HepG2 (cell line): Measurements from ENCODE around the gene MRO. TPM values are rescaled to one million over a fixed set of nuclear protein-coding genes. Genes with fewer than 3 reads are reported as not detected.

ENCODE experiments used
- ATAC-seq: fragments of 200-7000 bp; cut with Tn5 transposase; 3 replicates; pipeline ENCODE4 v1.9.1; 2020; ENCODE audit warnings: mild to moderate bottlenecking, moderate library complexity
- BruUV-seq: library from RNA; stranded (reverse); fragments of 400-500 nt; replicated peaks from 2 replicates; lab custom pipeline; 2021; lab: Mats Ljungman, UMichigan
- CTCF ChIA-PET: fragments of 300-600 bp; formaldehyde crosslinking; extraction: SDS; loops from one replicate; lab custom pipeline; 2021; ENCODE audit warnings: low total read pairs, inconsistent platforms, low intra/inter-chr PET ratio; lab: Yijun Ruan, JAX
- POLR2A ChIA-PET: fragments of 350-600 bp; sonication (Branson Sonifier 250); formaldehyde crosslinking; loops from one replicate; lab custom pipeline; 2020; ENCODE audit warnings: antibody characterized with exemption, inconsistent platforms; lab: Yijun Ruan, JAX
- DNase-seq: peaks from one replicate; pipeline ENCODE4 v3.0.0-alpha.2; 2015; ENCODE audit warnings: low spot score
- FAIRE-seq: peaks from 3 replicates; lab custom pipeline; 2011; peaks lifted over from hg19 to GRCh38; lab: Jason Lieb, UNC
- H2AFZ ChIP-seq: one replicate; pipeline ENCODE4 v1.6.1; 2011; ENCODE audit warnings: low read length, inconsistent platforms
- H3K27ac ChIP-seq: fragments of 300-600 bp; 3 replicates; pipeline ENCODE4 v1.8.0; 2011; ENCODE audit warnings: mixed run types, mild to moderate bottlenecking, mixed read lengths, low read length, inconsistent platforms; ENCODE audit not compliant: insufficient read depth; ENCODE audit errors: extremely low read length
- H3K27me3 ChIP-seq, 2 experiments: fragments of 200-600 bp in 1 of 2; 2 replicates in 1 of 2; 3 replicates in 1 of 2; pipeline versions ENCODE4 v1.6.0 to v1.8.0; 2011; ENCODE audit warnings: low read length in 2 of 2, mild to moderate bottlenecking in 2 of 2, moderate library complexity in 2 of 2, inconsistent platforms in 1 of 2; ENCODE audit not compliant: insufficient read depth in 2 of 2, control insufficient read depth in 1 of 2
- H3K36me3 ChIP-seq, 2 experiments: fragments of 200-600 bp in 1 of 2; replicated peaks in 1 of 2; 2 replicates in 1 of 2; 3 replicates in 1 of 2; pipeline versions ENCODE4 v1.5.1 to v1.8.0; 2011; ENCODE audit warnings: low read length in 2 of 2, inconsistent platforms in 1 of 2; ENCODE audit not compliant: insufficient read depth in 2 of 2, control insufficient read depth in 1 of 2
- H3K4me1 ChIP-seq: 2 replicates; pipeline ENCODE4 v1.5.1; 2012; ENCODE audit warnings: low read length, inconsistent platforms; ENCODE audit not compliant: insufficient read depth
- H3K4me2 ChIP-seq: 2 replicates; pipeline ENCODE4 v1.6.0; 2011; ENCODE audit warnings: low read depth, low read length, inconsistent platforms
- H3K4me3 ChIP-seq, 3 experiments: fragments of 200-600 bp in 1 of 3; sonication (generic), shearing (Covaris generic) in 1 of 3; replicated peaks in 1 of 3; 2 replicates each; pipeline ENCODE4 v1.5.1; 2011 to 2016; ENCODE audit warnings: low read length in 3 of 3, inconsistent platforms in 2 of 3, low read depth in 2 of 3, mild to moderate bottlenecking in 2 of 3, control low read depth in 1 of 3, mixed read lengths in 1 of 3; ENCODE audit not compliant: insufficient read depth in 1 of 3
- H3K79me2 ChIP-seq: one replicate; pipeline ENCODE4 v1.6.1; 2011; ENCODE audit warnings: low read length, inconsistent platforms; ENCODE audit not compliant: insufficient read depth
- H3K9ac ChIP-seq: 2 replicates; pipeline ENCODE4 v1.6.0; 2011; ENCODE audit warnings: mild to moderate bottlenecking, low read depth, low read length, inconsistent platforms; ENCODE audit not compliant: insufficient read depth
- H3K9me3 ChIP-seq: 2 replicates; pipeline ENCODE4 v1.5.1; 2012; ENCODE audit warnings: mild to moderate bottlenecking, low read length
- H4K20me1 ChIP-seq: 2 replicates; pipeline ENCODE4 v1.6.0; 2011; ENCODE audit warnings: inconsistent platforms, mild to moderate bottlenecking, low read length, moderate library complexity; ENCODE audit not compliant: insufficient read depth
- AHR ChIP-seq: IDR thresholded peaks from 2 replicates; pipeline ENCODE4 v1.6.1; 2018; ENCODE audit warnings: missing genetic modification reagents, missing compliant biosample characterization
- CEBPG ChIP-seq: IDR thresholded peaks from 2 replicates; pipeline ENCODE4 v1.6.1; 2016
- CSRNP2 ChIP-seq: sonication (generic); formaldehyde crosslinking; conservative IDR thresholded peaks from 2 replicates; pipeline ENCODE4 v1.8.0; 2022; ENCODE audit warnings: low read depth, missing genetic modification reagents
- ESRRA ChIP-seq: sonication (generic); formaldehyde crosslinking; IDR thresholded peaks from 2 replicates; pipeline ENCODE4 v1.5.1; 2020; ENCODE audit warnings: mild to moderate bottlenecking, low read depth, missing genetic modification reagents
- HIC2 ChIP-seq: sonication (generic); formaldehyde crosslinking; IDR thresholded peaks from 2 replicates; pipeline ENCODE4 v1.9.0; 2022; ENCODE audit warnings: low read depth, missing genetic modification reagents
- KLF12 ChIP-seq: sonication (generic); formaldehyde crosslinking; IDR thresholded peaks from 2 replicates; pipeline ENCODE4 v1.4.0; 2020; ENCODE audit warnings: missing genetic modification reagents, borderline replicate concordance
- RBM39 ChIP-seq: fragments of 200-400 bp; formaldehyde crosslinking; IDR thresholded peaks from one replicate; pipeline ENCODE4 v1.6.1; 2018; ENCODE audit warnings: antibody characterized with exemption, mild to moderate bottlenecking, low read depth, low read length; ENCODE audit not compliant: poor library complexity, severe bottlenecking
- REL ChIP-seq: sonication (generic); formaldehyde crosslinking; conservative IDR thresholded peaks from 2 replicates; pipeline ENCODE4 v1.8.0; 2022; ENCODE audit warnings: mild to moderate bottlenecking, missing genetic modification reagents, moderate library complexity
- SMARCE1 ChIP-seq: fragments of 450-650 bp; IDR thresholded peaks from 2 replicates; pipeline ENCODE4 v1.6.1; 2017; ENCODE audit warnings: borderline replicate concordance
- TMF1 ChIP-seq: sonication (generic); formaldehyde crosslinking; IDR thresholded peaks from 2 replicates; pipeline ENCODE4 v1.8.1; 2022; ENCODE audit warnings: low read depth, missing genetic modification reagents
- TSC22D2 ChIP-seq: sonication (generic); formaldehyde crosslinking; IDR thresholded peaks from 2 replicates; pipeline ENCODE4 v1.5.1; 2020; ENCODE audit warnings: missing genetic modification reagents, mild to moderate bottlenecking, borderline replicate concordance
- UBTF ChIP-seq: sonication (generic); formaldehyde crosslinking; IDR thresholded peaks from 2 replicates; pipeline ENCODE4 v1.4.0; 2020; ENCODE audit warnings: mild to moderate bottlenecking, missing genetic modification reagents
- ZNF18 ChIP-seq: sonication (generic); formaldehyde crosslinking; IDR thresholded peaks from 2 replicates; pipeline ENCODE4 v1.8.0; 2022; ENCODE audit warnings: mild to moderate bottlenecking, missing genetic modification reagents; ENCODE audit not compliant: insufficient replicate concordance
- ZSCAN30 ChIP-seq: sonication (generic); formaldehyde crosslinking; IDR thresholded peaks from 2 replicates; pipeline ENCODE4 v1.5.0; 2020; ENCODE audit warnings: mild to moderate bottlenecking, missing genetic modification reagents
- WGBS: methylation state at CpG from one replicate; pipeline ENCODE4 v1.1.6; 2017; ENCODE audit warnings: low lambda C conversion rate; 5-methylcytosine and 5-hydroxymethylcytosine counted together
- in situ Hi-C: cut with HindIII; loops from 2 replicates; pipeline ENCODE4 v1.10.0; 2017; ENCODE audit warnings: low pct_unique_long_range_greater_than_20kb; ENCODE audit not compliant: extremely low pct_ligation_motif_present
- intact Hi-C: fragments of 100-400 bp; cut with micrococcal nuclease; formaldehyde crosslinking; loops from one replicate; pipeline ENCODE4 v1.10.0; 2022; ENCODE audit not compliant: unreplicated experiment
- polyA plus RNA-seq, 8 experiments: library from polyadenylated mRNA; depleted of rRNA in 3 of 8; stranded (reverse) in 7 of 8; unstranded in 1 of 8; fragments of >200 nt; fragmentation: Illumina TruSeq in 4 of 8; extraction: Trizol in 4 of 8; gene quantifications; 2 replicates each; pipeline versions ENCODE4 v1.2.1 to v1.2.3, GENCODE V29; 2011 to 2016; ENCODE audit warnings: low read depth in 4 of 8, missing spikeins in 1 of 8, mixed read lengths in 1 of 8; ENCODE audit not compliant: insufficient read depth in 1 of 8
- total RNA-seq, 5 experiments: library from RNA; depleted of rRNA; stranded (reverse); fragments of >200 nt; fragmentation: Illumina TruSeq; extraction: Trizol; gene quantifications; 2 replicates each; pipeline ENCODE4 v1.2.3, GENCODE V29; 2016; ENCODE audit warnings: low read depth in 1 of 5

MRO gene
- total and polyA plus RNA-seq, 2 of the 13 experiments (the other 11 are each of a cell fraction or from before 2014, with no cell fraction given), result not detected

GRCh38 chr18:50792885-50793284, 26.9 kb downstream of the MRO start:
- Histone ChIP-seq H3K27ac (no peak overlapping the region), H3K4me2 (no peak overlapping the region), H3K79me2 (no peaks in the 10 kb centered on the region), H4K20me1 (no peaks in the 10 kb centered on the region), H3K9me3 (no peaks in the 10 kb centered on the region), H3K9ac (no peak overlapping the region), H3K27me3 (no peaks in the 10 kb centered on the region), H3K4me1 (peaks cover 5% of the 10 kb centered on the region; the same call in 1 of the 2 replicates), H3K36me3 (no peaks in the 10 kb centered on the region), H3K4me3 (no peak overlapping the region), H2AFZ (no peak overlapping the region)
- intact Hi-C loops (no loop called here), in situ Hi-C loops (no loop called here)
- ChIA-PET CTCF (no interaction called here), POLR2A (no interaction called here)
- WGBS, result 92% methylated on average over 5 of the region's 5 CpGs
- no TSS peak for BruUV-seq
- ATAC-seq, result no peak
- no peak for TF ChIP-seq UBTF (CRISPR knock-in tag)
- TF ChIP-seq RBM39, result no peak
- TF ChIP-seq HIC2, result no peak
- TF ChIP-seq ZSCAN30, result no peak
- no peak for TF ChIP-seq AHR (CRISPR knock-in tag)
- no peak for TF ChIP-seq ESRRA (CRISPR knock-in tag)
- TF ChIP-seq REL (CRISPR knock-in tag), result no peak
- no peak for TF ChIP-seq KLF12
- TF ChIP-seq CSRNP2 (CRISPR knock-in tag), result no peak
- TF ChIP-seq TMF1 (CRISPR knock-in tag), result no peak
- no peak for TF ChIP-seq SMARCE1
- TF ChIP-seq TSC22D2, result no peak
- TF ChIP-seq CEBPG (CRISPR knock-in tag), result no peak
- TF ChIP-seq ZNF18 (CRISPR knock-in tag), result no peak
- TF ChIP-seq, all 625 proteins: peak for 0
- FAIRE-seq, result no peak
- DNase-seq, result no peak
